ENCODE data around the gene RPL36A. TPM values are rescaled to one million over a fixed set of nuclear protein-coding genes. Genes with fewer than 3 reads are reported as not detected.

The RPL36A gene
- polyA plus RNA-seq, 1 of the 3 experiments (the other 2 are of a cell fraction), result 3,417 TPM

DNA sequence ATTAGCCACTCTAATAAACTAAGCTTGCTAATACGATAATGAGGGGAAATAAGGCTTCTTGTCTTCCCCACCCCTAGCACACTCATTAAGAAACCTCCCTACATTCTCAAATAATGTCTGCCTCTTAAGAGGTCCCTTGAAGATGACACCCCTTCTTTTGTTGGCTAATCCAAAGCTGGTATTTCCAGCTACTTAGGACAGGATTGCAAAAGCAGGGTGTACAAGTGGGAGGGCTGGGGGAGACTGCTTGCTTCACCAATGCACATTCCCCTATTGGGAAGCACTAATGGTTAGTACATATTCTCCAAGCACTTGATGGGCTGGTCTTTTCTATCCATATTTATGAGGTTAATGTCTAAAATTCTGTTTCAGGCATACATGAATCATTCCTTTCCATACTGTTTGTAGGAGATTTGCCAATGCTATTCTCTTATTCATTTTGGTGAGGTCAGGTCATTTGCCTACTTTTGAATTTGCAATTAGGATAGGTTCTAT, 25.5 kb upstream of the RPL36A start:
- Histone ChIP-seq H4K20me1 (ENCODE audit: insufficient read depth) (no peaks in the 10 kb centered on the region), H3K9me3 (no peaks in the 10 kb centered on the region), H3K9me2 (no peaks in the 10 kb centered on the region), H2AFZ (ENCODE audit: low read depth) (no peak overlapping the region), H3K4me1 (ENCODE audit: control insufficient read depth in 1 of 2, insufficient read depth in 2 of 2, low read depth in 1 of 2, low read length in 1 of 2) (peaks cover 0 to 2% of the 10 kb centered on the region in 2 experiments; a peak in 1 of 4 replicates), H3K9ac (no peak overlapping the region), H3F3A (replicated peaks; ENCODE audit: insufficient read depth) (no peaks in the 10 kb centered on the region), H3K4me3 (ENCODE audit: low read depth in 2 of 2, low read length in 1 of 2) (no peak overlapping the region), H3K36me3 (replicated peaks in 1 of 2; ENCODE audit: control insufficient read depth in 1 of 2, insufficient read depth in 2 of 2, low read length in 1 of 2) (no peaks in the 10 kb centered on the region), H3K27me3 (ENCODE audit: insufficient read depth) (peaks cover 20% of the 10 kb centered on the region), H3K79me2 (ENCODE audit: insufficient read depth) (no peaks in the 10 kb centered on the region), H3K4me2 (no peak overlapping the region), H3K27ac (ENCODE audit: low read depth in 2 of 2, low read length in 1 of 2) (no peak overlapping the region)
- 59% methylated on average over 1 of the region's 1 CpG for WGBS (ENCODE audit: low lambda C conversion rate)
- no peak for DNase-seq
- ChIA-PET POLR2A (interaction anchor here (1.5 kb wide), 1 partner anchor 26 kb away, joined by 4 read pairs; the partner anchor contains the start of gene RPL36A), CTCF (no interaction called here)
- TF ChIP-seq, protein P1, sequence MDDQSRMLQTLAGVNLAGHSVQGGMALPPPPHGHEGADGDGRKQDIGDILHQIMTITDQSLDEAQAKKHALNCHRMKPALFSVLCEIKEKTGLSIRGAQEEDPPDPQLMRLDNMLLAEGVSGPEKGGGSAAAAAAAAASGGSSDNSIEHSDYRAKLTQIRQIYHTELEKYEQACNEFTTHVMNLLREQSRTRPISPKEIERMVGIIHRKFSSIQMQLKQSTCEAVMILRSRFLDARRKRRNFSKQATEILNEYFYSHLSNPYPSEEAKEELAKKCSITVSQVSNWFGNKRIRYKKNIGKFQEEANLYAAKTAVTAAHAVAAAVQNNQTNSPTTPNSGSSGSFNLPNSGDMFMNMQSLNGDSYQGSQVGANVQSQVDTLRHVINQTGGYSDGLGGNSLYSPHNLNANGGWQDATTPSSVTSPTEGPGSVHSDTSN (IDR thresholded peaks at IDR 0.05), result no peak
- TF ChIP-seq MAX (IDR thresholded peaks at IDR 0.05; ENCODE audit: low read depth), result no peak
- no peak for TF ChIP-seq RFX5 (IDR thresholded peaks at IDR 0.05; ENCODE audit: low read length)
- TF ChIP-seq NFIC (IDR thresholded peaks at IDR 0.05; ENCODE audit: borderline replicate concordance), result no peak
- TF ChIP-seq, protein P2, sequence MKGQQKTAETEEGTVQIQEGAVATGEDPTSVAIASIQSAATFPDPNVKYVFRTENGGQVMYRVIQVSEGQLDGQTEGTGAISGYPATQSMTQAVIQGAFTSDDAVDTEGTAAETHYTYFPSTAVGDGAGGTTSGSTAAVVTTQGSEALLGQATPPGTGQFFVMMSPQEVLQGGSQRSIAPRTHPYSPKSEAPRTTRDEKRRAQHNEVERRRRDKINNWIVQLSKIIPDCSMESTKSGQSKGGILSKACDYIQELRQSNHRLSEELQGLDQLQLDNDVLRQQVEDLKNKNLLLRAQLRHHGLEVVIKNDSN (IDR thresholded peaks at IDR 0.05; ENCODE audit: borderline replicate concordance, low read depth), result no peak
- TF ChIP-seq EZH2phosphoT487 (IDR thresholded peaks at IDR 0.05; ENCODE audit: borderline replicate concordance, low read depth), result no peak
- TF ChIP-seq, protein P3, sequence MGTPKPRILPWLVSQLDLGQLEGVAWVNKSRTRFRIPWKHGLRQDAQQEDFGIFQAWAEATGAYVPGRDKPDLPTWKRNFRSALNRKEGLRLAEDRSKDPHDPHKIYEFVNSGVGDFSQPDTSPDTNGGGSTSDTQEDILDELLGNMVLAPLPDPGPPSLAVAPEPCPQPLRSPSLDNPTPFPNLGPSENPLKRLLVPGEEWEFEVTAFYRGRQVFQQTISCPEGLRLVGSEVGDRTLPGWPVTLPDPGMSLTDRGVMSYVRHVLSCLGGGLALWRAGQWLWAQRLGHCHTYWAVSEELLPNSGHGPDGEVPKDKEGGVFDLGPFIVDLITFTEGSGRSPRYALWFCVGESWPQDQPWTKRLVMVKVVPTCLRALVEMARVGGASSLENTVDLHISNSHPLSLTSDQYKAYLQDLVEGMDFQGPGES (IDR thresholded peaks at IDR 0.05; ENCODE audit: low read depth, low read length), result no peak

DNA sequence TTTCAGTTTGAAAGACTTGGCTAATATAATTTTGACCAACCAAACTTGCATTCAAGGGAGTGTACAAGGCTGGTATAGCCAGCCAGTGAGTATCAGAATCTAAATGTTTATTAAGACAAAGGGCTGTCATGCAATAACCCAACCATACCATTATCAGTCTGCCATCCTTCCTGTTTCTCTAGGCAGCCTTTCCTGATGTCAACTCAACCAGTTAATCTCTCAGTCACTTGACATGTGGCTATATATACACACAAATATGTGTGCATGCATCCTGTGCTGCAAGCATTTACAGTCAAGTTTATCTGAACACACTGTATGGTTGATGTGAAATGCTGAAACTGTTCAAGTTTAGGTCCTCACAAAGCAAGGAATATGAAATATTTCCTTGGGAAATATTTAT, 22.0 kb upstream of the RPL36A start:
- Histone ChIP-seq H3K9me2 (no peaks in the 10 kb centered on the region), H3K79me2 (ENCODE audit: insufficient read depth) (no peaks in the 10 kb centered on the region), H4K20me1 (ENCODE audit: insufficient read depth) (no peaks in the 10 kb centered on the region), H3K9ac (no peak overlapping the region), H2AFZ (ENCODE audit: low read depth) (no peak overlapping the region), H3K4me1 (ENCODE audit: control insufficient read depth in 1 of 2, insufficient read depth in 2 of 2, low read depth in 1 of 2, low read length in 1 of 2) (no peaks in the 10 kb centered on the region), H3F3A (replicated peaks; ENCODE audit: insufficient read depth) (no peaks in the 10 kb centered on the region), H3K27me3 (ENCODE audit: insufficient read depth) (peaks cover 11% of the 10 kb centered on the region; the same call in 1 of the 2 replicates), H3K36me3 (replicated peaks in 1 of 2; ENCODE audit: control insufficient read depth in 1 of 2, insufficient read depth in 2 of 2, low read length in 1 of 2) (no peaks in the 10 kb centered on the region), H3K4me3 (ENCODE audit: low read depth in 2 of 2, low read length in 1 of 2) (no peak overlapping the region), H3K4me2 (no peak overlapping the region), H3K27ac (ENCODE audit: low read depth in 2 of 2, low read length in 1 of 2) (no peak overlapping the region), H3K9me3 (no peaks in the 10 kb centered on the region)
- ChIA-PET CTCF (interaction anchor here (0.9 kb wide), 1 partner anchor 19 kb away, joined by 4 read pairs; no protein-coding TSS in a partner anchor), POLR2A (interaction anchor here (2.3 kb wide), 1 partner anchor 22 kb away, joined by 5 read pairs; the partner anchor contains the start of gene RPL36A)
- no peak for DNase-seq
- TF ChIP-seq YY1 (IDR thresholded peaks at IDR 0.05; ENCODE audit: low read depth), result no peak
- TF ChIP-seq TAF1 (IDR thresholded peaks at IDR 0.05; ENCODE audit: borderline replicate concordance, low read depth, low read length), result no peak
- TF ChIP-seq RFX5 (IDR thresholded peaks at IDR 0.05; ENCODE audit: low read length), result no peak
- no peak for TF ChIP-seq RXRA (IDR thresholded peaks at IDR 0.05; ENCODE audit: borderline replicate concordance, low read depth)
- no peak for TF ChIP-seq JUND (IDR thresholded peaks at IDR 0.05)
- TF ChIP-seq SIN3A (IDR thresholded peaks at IDR 0.05; ENCODE audit: borderline replicate concordance, low read depth, low read length), result no peak
- no peak for TF ChIP-seq REST (IDR thresholded peaks at IDR 0.05; ENCODE audit: low read depth, low read length)
- TF ChIP-seq FOXJ3 (CRISPR knock-in tag; IDR thresholded peaks at IDR 0.05), result no peak
- no peak for TF ChIP-seq RAD21 (IDR thresholded peaks at IDR 0.05; ENCODE audit: low read length)
- TF ChIP-seq, protein P4, sequence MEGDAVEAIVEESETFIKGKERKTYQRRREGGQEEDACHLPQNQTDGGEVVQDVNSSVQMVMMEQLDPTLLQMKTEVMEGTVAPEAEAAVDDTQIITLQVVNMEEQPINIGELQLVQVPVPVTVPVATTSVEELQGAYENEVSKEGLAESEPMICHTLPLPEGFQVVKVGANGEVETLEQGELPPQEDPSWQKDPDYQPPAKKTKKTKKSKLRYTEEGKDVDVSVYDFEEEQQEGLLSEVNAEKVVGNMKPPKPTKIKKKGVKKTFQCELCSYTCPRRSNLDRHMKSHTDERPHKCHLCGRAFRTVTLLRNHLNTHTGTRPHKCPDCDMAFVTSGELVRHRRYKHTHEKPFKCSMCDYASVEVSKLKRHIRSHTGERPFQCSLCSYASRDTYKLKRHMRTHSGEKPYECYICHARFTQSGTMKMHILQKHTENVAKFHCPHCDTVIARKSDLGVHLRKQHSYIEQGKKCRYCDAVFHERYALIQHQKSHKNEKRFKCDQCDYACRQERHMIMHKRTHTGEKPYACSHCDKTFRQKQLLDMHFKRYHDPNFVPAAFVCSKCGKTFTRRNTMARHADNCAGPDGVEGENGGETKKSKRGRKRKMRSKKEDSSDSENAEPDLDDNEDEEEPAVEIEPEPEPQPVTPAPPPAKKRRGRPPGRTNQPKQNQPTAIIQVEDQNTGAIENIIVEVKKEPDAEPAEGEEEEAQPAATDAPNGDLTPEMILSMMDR (IDR thresholded peaks at IDR 0.05), result no peak
- TF ChIP-seq TCF12 (IDR thresholded peaks at IDR 0.05), result no peak
- TF ChIP-seq, protein P1 (IDR thresholded peaks at IDR 0.05), result no peak

All from SK-N-SH (cell line).